ENCODE results near the gene TPMT.

Gene TPMT

GRCh38 chr6:18160911-18161310 is 6.0 kb upstream of the TPMT start:
- in situ Hi-C loops (cut with MboI; ENCODE audit: low sequenced_read_pairs), result loop anchor here (25.0 kb wide), 1 partner anchor 101 kb away; the partner anchor contains the start of gene DEK

DNA sequence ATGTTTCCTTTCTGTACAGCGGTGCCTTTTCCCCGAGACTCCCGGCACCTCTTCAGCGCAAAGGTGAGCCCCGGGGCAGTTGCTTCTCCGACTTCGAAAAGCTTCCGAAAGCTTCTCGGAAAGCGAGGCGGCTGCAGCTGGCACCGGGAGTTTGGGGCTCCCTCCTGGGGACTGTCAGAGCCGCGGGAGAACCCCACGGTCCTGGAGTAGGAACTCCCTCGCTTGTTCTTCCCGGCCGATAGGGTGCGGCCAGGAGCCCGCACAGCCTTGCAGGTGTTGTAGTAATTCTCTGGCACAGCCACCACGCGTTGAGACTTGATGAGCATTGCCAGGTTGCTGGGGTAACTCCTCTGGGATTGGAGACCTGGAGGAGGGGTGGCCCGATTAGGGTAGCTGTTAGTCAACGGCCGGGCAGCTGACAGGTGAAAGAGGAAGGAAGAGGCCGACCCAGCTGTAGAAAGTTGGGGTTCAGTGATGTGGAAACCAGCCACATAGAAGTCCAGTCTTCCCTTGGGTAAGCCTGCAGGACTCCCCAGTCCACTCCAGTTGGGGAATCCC is 1.1 kb upstream of the TPMT start:
- in situ Hi-C loops (cut with MboI; ENCODE audit: low sequenced_read_pairs), result loop anchor here (25.0 kb wide), 1 partner anchor 106 kb away; the partner anchor contains the start of gene DEK

- in situ Hi-C loops (cut with MboI; ENCODE audit: low sequenced_read_pairs), result loop anchor here (25.0 kb wide), 1 partner anchor 107 kb away; the partner anchor contains the start of gene DEK
Observed at GRCh38 chr6:18155150-18155863, 430 bp upstream of the TPMT start, which contains the start of gene KDM1B. Gene KDM1B (plus strand): TSS chr6:18155422. CDS start chr6:18159896, 4,474 bp downstream.

DNA sequence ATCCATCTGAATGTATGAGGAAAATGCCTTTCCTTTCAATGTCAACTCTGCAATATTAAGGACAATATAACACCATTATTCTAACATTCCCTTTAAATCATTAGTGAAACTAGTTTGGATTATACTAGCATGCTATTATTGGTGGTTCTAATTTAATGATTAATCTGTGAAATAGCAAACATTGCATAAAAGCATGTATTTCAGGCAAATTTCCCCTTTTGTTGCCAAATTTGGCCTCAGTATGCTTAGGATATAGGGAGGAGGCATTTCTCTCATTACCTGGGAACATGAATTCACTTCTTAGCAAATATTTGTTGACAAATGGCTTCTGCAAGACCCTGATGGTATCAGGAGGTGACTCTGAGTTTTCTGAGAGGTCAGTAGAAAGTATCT is 1.6 kb downstream of the TPMT start:
- in situ Hi-C loops (cut with MboI; ENCODE audit: low sequenced_read_pairs), result loop anchor here (25.0 kb wide), 1 partner anchor 109 kb away; the partner anchor contains the start of gene DEK

GRCh38 chr6:18151801-18152200 is 3.1 kb downstream of the TPMT start:
- in situ Hi-C loops (cut with MboI; ENCODE audit: low sequenced_read_pairs), result loop anchor here (25.0 kb wide), 1 partner anchor 110 kb away; the partner anchor contains the start of gene DEK

DNA sequence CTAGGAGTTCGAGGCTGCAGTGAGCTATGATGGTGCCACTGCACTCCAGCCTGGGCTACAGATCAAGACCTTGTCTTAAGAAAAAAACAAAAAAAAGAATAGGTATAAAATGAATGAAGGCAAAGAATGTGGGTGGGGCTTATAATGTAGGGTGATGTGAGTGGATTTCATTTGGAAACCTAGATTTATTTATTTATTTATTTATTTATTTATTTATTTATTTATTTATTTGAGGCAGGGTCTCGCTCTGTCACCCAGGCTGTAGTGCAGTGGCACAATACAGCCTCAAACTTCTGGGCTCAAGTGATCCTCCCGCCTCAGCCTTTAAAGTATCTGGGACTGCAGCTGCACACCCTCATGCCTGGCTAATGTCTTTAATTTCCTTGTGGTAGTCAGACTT is 3.5 kb downstream of the TPMT start:
- in situ Hi-C loops (cut with MboI; ENCODE audit: low sequenced_read_pairs), result loop anchor here (25.0 kb wide), 1 partner anchor 111 kb away; the partner anchor contains the start of gene DEK

DNA sequence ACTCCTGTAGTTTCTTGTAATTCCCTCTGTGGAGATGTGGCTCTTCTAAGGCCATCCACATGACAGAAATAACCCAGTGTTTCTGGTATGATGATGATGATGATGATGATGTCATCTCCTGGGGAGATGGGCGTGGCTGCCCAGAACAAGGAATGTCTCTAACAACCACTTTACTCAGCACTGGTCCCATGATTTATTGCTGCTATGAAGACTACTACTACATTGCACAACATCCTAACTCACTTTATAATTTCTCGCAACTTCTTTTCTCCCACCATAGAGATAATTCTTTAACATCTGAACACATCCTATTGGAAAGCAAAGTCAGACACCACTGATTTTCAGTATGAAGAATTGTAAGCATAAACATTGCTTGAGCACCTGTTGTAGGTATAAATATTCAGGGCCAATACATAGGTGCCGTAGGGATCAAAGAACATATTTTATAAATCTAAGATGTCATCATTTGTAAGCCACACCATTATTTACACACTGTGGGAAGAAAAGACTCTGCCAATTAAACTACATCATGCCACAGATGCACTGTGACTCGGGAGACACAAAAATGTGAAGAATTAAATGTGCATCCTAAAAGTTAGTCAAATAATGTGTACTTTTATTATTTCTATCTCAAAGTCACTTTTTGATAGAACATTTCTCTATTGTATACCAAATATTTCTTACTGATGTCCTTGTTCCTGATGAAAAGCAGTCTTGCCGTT is 6.4 kb downstream of the TPMT start:
- in situ Hi-C loops (cut with MboI; ENCODE audit: low sequenced_read_pairs), result no loop called here

GRCh38 chr6:18147616-18148015 is 7.3 kb downstream of the TPMT start:
- in situ Hi-C loops (cut with MboI; ENCODE audit: low sequenced_read_pairs), result no loop called here

DNA sequence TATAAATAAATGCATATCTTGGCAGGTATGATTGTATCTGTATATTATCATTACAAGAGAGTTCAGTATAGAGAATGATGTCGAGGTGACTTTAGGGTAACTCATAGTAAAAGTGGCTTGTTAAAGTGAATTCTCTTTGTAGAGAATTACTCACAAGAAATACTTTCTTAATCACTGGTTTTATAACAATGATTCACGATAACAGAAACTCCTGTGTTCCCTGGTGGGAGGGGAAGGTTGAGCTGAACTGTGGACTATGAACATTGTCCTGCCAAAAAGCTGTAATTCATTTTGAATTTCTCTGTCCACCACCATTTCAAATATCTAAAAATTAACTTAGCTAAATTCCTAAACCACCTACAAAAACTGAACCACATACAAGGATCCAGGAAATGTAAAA is 7.7 kb downstream of the TPMT start:
- in situ Hi-C loops (cut with MboI; ENCODE audit: low sequenced_read_pairs), result no loop called here

- in situ Hi-C loops (cut with MboI; ENCODE audit: low sequenced_read_pairs), result no loop called here
Observed at GRCh38 chr6:18142591-18142861, 12.4 kb downstream of the TPMT start.

DNA sequence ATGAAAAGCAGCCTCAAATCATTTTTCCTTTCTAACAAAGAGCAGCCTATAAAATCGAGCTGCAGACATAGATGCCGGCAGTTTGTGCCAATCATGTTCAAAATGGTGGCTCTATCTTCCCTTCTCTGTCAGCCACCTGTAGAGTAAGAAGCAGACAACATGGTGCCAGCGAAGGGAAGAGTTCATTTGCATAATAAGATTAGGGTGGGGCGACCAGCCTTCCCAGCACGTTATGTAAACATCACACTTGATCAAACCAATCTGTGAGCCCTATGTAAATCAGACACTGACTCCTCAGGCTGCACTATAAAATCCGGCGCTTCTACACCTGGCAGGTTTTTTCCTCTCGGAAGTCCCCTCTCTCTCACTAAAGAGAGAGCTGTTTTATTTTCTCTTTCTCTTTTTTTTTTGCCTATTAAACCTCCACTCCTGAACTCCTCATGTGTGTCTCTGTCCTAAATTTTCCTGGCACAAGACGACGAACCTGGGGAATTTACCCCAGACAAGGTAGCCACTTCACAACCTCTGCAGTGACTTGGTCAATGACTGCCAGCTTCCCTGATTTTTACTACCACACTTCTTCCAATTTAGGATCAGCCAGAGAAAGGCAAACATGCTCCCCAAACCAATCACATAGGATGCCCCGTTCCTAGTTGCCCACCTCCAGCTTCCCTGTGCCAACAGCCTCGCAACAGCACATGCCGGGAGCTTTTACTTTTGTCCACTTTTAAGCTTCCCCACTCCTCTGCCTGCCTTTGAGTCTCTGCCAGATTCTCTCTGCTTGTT is 12.9 kb downstream of the TPMT start:
- in situ Hi-C loops (cut with MboI; ENCODE audit: low sequenced_read_pairs), result no loop called here

GRCh38 chr6:18139935-18140621 is 14.8 kb downstream of the TPMT start:
- in situ Hi-C loops (cut with MboI; ENCODE audit: low sequenced_read_pairs), result no loop called here

DNA sequence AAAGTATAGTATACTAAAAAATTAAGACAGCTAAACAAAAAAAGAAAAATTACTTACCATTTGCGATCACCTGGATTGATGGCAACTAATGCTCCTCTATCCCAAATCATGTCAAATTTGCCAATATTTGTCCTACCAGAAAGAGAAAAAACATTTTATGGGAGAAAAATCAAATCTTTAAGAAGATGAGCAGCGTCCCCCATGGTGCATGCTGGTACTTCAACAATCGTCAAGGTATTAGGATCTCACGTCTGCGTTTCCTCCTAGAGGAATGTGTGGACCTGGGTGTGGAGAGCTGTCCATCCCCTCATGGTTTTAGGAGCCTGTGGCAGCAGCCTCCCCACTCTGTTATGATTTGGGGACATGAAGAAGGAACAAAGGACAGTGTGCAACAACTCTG is 16.0 kb downstream of the TPMT start:
- in situ Hi-C loops (cut with MboI; ENCODE audit: low sequenced_read_pairs), result no loop called here

GRCh38 chr6:18136260-18136659 is 18.6 kb downstream of the TPMT start:
- in situ Hi-C loops (cut with MboI; ENCODE audit: low sequenced_read_pairs), result no loop called here

DNA sequence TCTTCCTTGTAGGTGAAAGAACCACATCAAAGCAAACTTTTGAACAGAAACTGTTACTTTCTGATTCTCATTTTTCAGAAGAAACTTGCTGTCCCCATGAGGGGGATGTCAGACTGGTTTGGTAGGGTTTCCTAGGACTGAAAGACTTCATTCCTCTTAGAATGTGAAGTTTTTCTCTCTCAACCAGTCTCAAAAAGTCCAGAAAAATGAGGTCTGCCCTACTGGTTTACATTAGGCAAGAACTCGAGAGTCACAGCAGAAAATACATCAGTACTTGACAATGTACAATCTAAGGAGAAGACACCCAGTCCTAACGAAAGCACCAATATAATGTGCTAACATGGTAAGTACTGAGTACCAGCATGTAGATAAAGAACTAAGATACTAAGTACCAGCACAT is 19.7 kb downstream of the TPMT start:
- in situ Hi-C loops (cut with MboI; ENCODE audit: low sequenced_read_pairs), result no loop called here

DNA sequence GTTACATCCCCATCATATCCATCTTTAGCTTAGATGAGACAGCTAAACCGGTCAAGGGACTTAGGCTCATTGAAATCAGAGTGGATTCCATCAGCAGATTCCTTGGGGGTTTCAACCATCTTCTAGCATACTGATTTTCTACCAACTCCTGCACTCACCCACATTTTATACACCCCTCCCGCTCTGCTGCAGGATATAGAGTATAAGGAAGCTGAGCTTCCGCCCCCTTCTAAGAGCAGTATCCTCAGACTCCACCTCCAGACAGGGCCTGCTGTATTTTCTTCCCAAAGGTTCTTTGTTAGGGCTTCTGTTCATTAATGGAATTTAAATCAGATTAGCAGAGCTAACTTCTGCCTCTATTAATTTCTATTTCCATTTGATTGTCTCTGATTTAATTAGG is 22.5 kb downstream of the TPMT start:
- in situ Hi-C loops (cut with MboI; ENCODE audit: low sequenced_read_pairs), result no loop called here

- in situ Hi-C loops (cut with MboI; ENCODE audit: low sequenced_read_pairs), result no loop called here
Observed at GRCh38 chr6:18126121-18126520, 28.8 kb downstream of the TPMT start.

GRCh38 chr6:18122128-18123093 is 32.5 kb downstream of the TPMT start, which contains the start of gene NHLRC1:
Gene NHLRC1 (minus strand): TSS chr6:18122677. CDS start chr6:18122606, 71 bp downstream.
- in situ Hi-C loops (cut with MboI; ENCODE audit: low sequenced_read_pairs), result no loop called here

GRCh38 chr6:18121580-18122127 is 33.2 kb downstream of the TPMT start:
- in situ Hi-C loops (cut with MboI; ENCODE audit: low sequenced_read_pairs), result no loop called here

Data from HL-60/S4 treated with phorbol 12-myristate 13-acetate at 8.2 ng/mL for 4 days and 3 days (cell line).